Activated CD8-positive, alpha-beta memory T cell treated with anti-CD3 and anti-CD28 coated beads for 4 hours (primary cell): ENCODE data around the gene IL17RE.

Experiments
- DNase-seq, 2 donors: peaks; one replicate each; pipeline ENCODE4 v3.0.0-alpha.2; 2020; ENCODE audit warnings: low read depth in 2 of 2

The IL17RE gene

GRCh38 chr3:9955611-9956352, 53.1 kb downstream of the IL17RE start:
- no peak for DNase-seq

GRCh38 chr3:9957214-9957613, 54.6 kb downstream of the IL17RE start:
- DNase-seq = no peak

GRCh38 chr3:9965200-9965875, 62.7 kb downstream of the IL17RE start:
- DNase-seq = no peak
